SK-N-SH treated with all-trans-retinoic acid at 6 μM for 48 hours (cell line): Measurements from ENCODE around the gene CRHR1.

ENCODE experiments used
- ATAC-seq: fragments of 200-7000 bp; cut with Tn5 transposase; 3 replicates; pipeline ENCODE4 v1.9.1; 2020; ENCODE audit warnings: mild to moderate bottlenecking, moderate library complexity
- ARNTL ChIP-seq: fragments of 450-650 bp; formaldehyde crosslinking; IDR thresholded peaks from 2 replicates; pipeline ENCODE4 v1.5.0; 2020; ENCODE audit warnings: low read depth, mild to moderate bottlenecking, moderate library complexity, borderline replicate concordance
- BACH2 ChIP-seq: fragments of 250-450 bp; sonication (Bioruptor Pico); IDR thresholded peaks from 2 replicates; pipeline ENCODE4 v1.9.0; 2021; ENCODE audit warnings: mild to moderate bottlenecking, borderline replicate concordance
- CREB5 ChIP-seq: fragments of 250-450 bp; sonication (Bioruptor Pico); IDR thresholded peaks from 2 replicates; pipeline ENCODE4 v1.5.1; 2020; ENCODE audit warnings: low read depth, mild to moderate bottlenecking, moderate library complexity
- CSDC2 ChIP-seq: fragments of 250-450 bp; sonication (Bioruptor Pico); IDR thresholded peaks from 2 replicates; pipeline ENCODE4 v1.5.0; 2020; ENCODE audit warnings: mild to moderate bottlenecking, moderate library complexity
- ESRRG ChIP-seq: fragments of 250-450 bp; sonication (Bioruptor Pico); IDR thresholded peaks from 2 replicates; pipeline ENCODE4 v1.6.1; 2021; ENCODE audit warnings: mild to moderate bottlenecking
- GLIS3 ChIP-seq: fragments of 250-450 bp; sonication (Bioruptor Pico); IDR thresholded peaks from 2 replicates; pipeline ENCODE4 v1.5.0; 2020; ENCODE audit warnings: mild to moderate bottlenecking, moderate library complexity
- OSR1 ChIP-seq: fragments of 250-450 bp; sonication (Bioruptor Pico); IDR thresholded peaks from 2 replicates; pipeline ENCODE4 v1.8.0; 2022; ENCODE audit warnings: moderate library complexity, mild to moderate bottlenecking, inconsistent platforms
- POU6F1 ChIP-seq: fragments of 250-450 bp; sonication (Bioruptor Pico); IDR thresholded peaks from 2 replicates; pipeline ENCODE4 v1.8.0; 2021; ENCODE audit warnings: low read depth, mild to moderate bottlenecking, moderate library complexity, borderline replicate concordance
- PPARA ChIP-seq: fragments of 250-450 bp; sonication (Bioruptor Pico); IDR thresholded peaks from 2 replicates; pipeline ENCODE4 v1.5.0; 2020; ENCODE audit warnings: mild to moderate bottlenecking, borderline replicate concordance
- RARB ChIP-seq: fragments of 250-450 bp; sonication (Bioruptor Pico); IDR thresholded peaks from 2 replicates; pipeline ENCODE4 v1.8.0; 2021; ENCODE audit warnings: mild to moderate bottlenecking, moderate library complexity
- SNAI2 ChIP-seq: fragments of 250-450 bp; sonication (Bioruptor Pico); IDR thresholded peaks from 2 replicates; pipeline ENCODE4 v1.5.0; 2020; ENCODE audit warnings: mild to moderate bottlenecking, moderate library complexity
- TCF4 ChIP-seq: fragments of 250-450 bp; sonication (Bioruptor Pico); IDR thresholded peaks from 2 replicates; pipeline ENCODE4 v1.8.0; 2021; ENCODE audit warnings: mild to moderate bottlenecking, moderate library complexity, borderline replicate concordance
- TOX ChIP-seq: fragments of 250-450 bp; sonication (Bioruptor Pico); IDR thresholded peaks from 2 replicates; pipeline ENCODE4 v1.8.0; 2021; ENCODE audit warnings: mild to moderate bottlenecking, moderate library complexity, borderline replicate concordance
- ZC3H10 ChIP-seq: fragments of 250-450 bp; sonication (Bioruptor Pico); IDR thresholded peaks from 2 replicates; pipeline ENCODE4 v1.5.1; 2021; ENCODE audit warnings: mild to moderate bottlenecking, moderate library complexity
- ZFP3 ChIP-seq: fragments of 250-450 bp; sonication (Bioruptor Pico); IDR thresholded peaks from 2 replicates; pipeline ENCODE4 v1.5.0; 2020; ENCODE audit warnings: mild to moderate bottlenecking, moderate library complexity
- ZNF70 ChIP-seq: fragments of 450-650 bp; formaldehyde crosslinking; IDR thresholded peaks from 2 replicates; pipeline ENCODE4 v1.5.0; 2020; ENCODE audit warnings: mild to moderate bottlenecking, moderate library complexity
- ZNF8 ChIP-seq: fragments of 450-650 bp; formaldehyde crosslinking; IDR thresholded peaks from 2 replicates; pipeline ENCODE4 v1.5.0; 2020; ENCODE audit warnings: mild to moderate bottlenecking, moderate library complexity
- TF ChIP-seq, protein P1 (sequence below): fragments of 250-450 bp; sonication (Bioruptor Pico); IDR thresholded peaks from 2 replicates; pipeline ENCODE4 v1.5.0; 2020; ENCODE audit warnings: mild to moderate bottlenecking, moderate library complexity

CRHR1 gene

DNA sequence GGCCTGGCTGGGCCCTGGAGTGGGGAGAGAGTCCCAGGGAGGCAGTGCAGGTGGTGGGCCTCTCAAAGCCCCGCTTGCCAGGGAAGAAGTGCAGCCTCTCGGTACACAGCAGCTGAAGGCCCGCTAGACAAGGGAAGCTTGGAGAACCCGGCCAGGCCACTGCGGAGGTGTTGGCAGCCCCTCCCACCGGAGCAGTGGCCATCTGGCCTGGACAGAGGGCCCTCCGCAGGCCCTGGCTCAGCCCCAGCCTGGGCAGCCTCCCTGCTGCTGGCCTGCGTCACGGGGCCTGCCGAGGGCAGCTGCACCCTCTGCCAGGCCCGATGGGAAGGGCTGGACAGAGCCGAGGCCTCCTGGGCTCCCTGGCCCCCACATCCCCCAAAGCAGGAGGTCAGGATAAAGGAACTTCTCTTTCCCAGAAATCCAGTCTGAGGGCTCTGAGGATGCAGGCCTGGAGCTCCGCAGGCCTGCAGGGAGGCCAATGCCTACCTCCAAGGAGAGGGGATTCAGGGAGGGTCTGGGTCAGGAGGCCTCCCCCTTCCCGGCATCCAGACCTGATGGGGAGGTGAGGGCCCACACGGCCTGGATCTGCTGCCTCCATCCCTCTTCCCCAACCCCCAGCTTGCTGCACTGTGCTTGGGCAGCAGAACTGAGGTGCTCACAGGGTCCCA, 64.9 kb downstream of the CRHR1 start:
- TF ChIP-seq POU6F1 = no peak
- TF ChIP-seq, protein P1, sequence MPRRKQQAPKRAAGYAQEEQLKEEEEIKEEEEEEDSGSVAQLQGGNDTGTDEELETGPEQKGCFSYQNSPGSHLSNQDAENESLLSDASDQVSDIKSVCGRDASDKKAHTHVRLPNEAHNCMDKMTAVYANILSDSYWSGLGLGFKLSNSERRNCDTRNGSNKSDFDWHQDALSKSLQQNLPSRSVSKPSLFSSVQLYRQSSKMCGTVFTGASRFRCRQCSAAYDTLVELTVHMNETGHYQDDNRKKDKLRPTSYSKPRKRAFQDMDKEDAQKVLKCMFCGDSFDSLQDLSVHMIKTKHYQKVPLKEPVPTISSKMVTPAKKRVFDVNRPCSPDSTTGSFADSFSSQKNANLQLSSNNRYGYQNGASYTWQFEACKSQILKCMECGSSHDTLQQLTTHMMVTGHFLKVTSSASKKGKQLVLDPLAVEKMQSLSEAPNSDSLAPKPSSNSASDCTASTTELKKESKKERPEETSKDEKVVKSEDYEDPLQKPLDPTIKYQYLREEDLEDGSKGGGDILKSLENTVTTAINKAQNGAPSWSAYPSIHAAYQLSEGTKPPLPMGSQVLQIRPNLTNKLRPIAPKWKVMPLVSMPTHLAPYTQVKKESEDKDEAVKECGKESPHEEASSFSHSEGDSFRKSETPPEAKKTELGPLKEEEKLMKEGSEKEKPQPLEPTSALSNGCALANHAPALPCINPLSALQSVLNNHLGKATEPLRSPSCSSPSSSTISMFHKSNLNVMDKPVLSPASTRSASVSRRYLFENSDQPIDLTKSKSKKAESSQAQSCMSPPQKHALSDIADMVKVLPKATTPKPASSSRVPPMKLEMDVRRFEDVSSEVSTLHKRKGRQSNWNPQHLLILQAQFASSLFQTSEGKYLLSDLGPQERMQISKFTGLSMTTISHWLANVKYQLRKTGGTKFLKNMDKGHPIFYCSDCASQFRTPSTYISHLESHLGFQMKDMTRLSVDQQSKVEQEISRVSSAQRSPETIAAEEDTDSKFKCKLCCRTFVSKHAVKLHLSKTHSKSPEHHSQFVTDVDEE = 0 out of 2 replicates have a peak, but pooled peaks have one; percentile 14
- TF ChIP-seq, all 23 proteins: peak for 1
- peak; percentile 46; the same call in 2 of the 3 replicates for ATAC-seq

- ATAC-seq = no peak
- TF ChIP-seq POU6F1 (no peak), TOX (no peak), ZC3H10 (CRISPR knock-in tag) (no peak), OSR1 (CRISPR knock-in tag) (no peak), PPARA (CRISPR knock-in tag) (no peak), CREB5 (CRISPR knock-in tag) (no peak), GLIS3 (no peak), ARNTL (CRISPR knock-in tag) (no peak), CSDC2 (no peak)
- TF ChIP-seq, protein P1 = no peak
These were observed 65.4 kb downstream of the CRHR1 start for GRCh38 chr17:45849536-45849990.

DNA sequence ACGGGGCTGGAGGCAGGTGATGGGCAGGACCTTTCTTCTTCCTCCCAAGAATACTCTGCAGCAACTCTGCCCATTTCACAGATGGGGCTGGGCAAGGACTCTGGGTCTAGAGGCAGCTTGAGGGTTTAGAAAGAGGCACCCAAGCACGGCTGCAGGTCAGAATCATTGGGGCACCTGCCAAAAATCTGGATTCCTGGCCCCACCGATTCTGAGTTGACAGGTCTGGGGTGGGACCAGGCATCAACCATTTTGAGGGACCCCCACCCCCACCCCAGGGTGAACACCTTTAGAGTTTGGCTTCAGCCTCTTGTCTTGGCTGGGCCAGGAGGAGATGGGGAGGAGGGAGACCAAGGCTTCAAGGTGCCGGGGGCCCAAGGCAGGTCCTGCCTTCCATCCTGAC, 65.9 kb downstream of the CRHR1 start:
- TF ChIP-seq ARNTL (CRISPR knock-in tag) = no peak

DNA sequence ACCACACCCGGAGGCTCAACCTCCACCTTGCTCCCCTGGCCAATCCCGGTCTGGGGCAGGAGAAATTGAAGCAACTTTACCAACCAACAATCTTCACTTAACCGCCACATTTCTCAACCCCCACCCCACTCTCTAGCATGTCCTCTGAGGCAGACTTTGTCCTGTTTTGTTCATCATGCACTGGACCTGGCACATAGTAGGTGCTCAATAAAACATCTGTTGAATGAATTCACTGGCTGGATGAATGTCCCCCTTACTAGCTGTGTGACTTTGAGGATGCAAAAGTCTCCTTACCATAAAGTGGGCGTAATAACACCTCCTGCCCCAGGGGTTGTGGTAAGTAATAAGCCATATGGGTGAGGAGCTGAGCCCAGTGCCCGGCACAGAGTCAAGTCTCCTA, 66.3 kb downstream of the CRHR1 start:
- TF ChIP-seq SNAI2 (CRISPR knock-in tag) = no peak
- ATAC-seq = no peak

More for the DNA sequence above, 65.9 kb downstream of the CRHR1 start:
- ATAC-seq = no peak

GRCh38 chr17:45851022-45851421, 66.9 kb downstream of the CRHR1 start:
- no peak for ATAC-seq
- TF ChIP-seq ESRRG (CRISPR knock-in tag) (no peak), SNAI2 (CRISPR knock-in tag) (no peak), ZNF8 (CRISPR knock-in tag) (no peak), OSR1 (CRISPR knock-in tag) (no peak), TCF4 (CRISPR knock-in tag) (no peak), PPARA (CRISPR knock-in tag) (no peak), ARNTL (CRISPR knock-in tag) (no peak), BACH2 (no peak), GLIS3 (no peak), CREB5 (CRISPR knock-in tag) (no peak), ZFP3 (CRISPR knock-in tag) (no peak), RARB (CRISPR knock-in tag) (no peak), ZNF70 (no peak)
- TF ChIP-seq, protein P1 = no peak
